GM12801 (cell line): Measurements from ENCODE around the gene C7orf57.

Source experiments
- TF ChIP-seq, protein P1 (sequence below): IDR thresholded peaks from one replicate; pipeline ENCODE4 v1.5.1; 2011; ENCODE audit warnings: control low read depth; ENCODE audit not compliant: insufficient read length; ENCODE audit errors: extremely low read depth

Gene C7orf57

DNA sequence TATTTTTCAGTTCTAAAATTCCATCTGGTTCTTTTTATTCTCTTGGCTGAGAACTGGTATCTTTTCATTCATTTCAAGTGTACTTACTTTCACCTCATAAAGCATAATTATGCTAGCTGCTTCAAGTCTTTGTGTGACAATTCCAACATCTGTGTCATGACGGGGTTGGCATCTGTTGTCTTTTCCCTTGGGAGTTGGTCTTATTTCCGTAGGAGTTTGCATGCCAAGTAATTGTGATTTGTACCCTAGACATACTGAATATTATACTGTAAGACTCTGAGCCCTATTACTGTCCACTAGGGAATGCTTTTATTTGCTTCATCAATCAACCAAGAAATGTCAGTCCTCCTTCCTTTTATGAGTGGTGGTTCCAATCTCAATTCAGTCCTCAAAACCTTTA lies 31.3 kb upstream of the C7orf57 start:
- TF ChIP-seq, protein P1, sequence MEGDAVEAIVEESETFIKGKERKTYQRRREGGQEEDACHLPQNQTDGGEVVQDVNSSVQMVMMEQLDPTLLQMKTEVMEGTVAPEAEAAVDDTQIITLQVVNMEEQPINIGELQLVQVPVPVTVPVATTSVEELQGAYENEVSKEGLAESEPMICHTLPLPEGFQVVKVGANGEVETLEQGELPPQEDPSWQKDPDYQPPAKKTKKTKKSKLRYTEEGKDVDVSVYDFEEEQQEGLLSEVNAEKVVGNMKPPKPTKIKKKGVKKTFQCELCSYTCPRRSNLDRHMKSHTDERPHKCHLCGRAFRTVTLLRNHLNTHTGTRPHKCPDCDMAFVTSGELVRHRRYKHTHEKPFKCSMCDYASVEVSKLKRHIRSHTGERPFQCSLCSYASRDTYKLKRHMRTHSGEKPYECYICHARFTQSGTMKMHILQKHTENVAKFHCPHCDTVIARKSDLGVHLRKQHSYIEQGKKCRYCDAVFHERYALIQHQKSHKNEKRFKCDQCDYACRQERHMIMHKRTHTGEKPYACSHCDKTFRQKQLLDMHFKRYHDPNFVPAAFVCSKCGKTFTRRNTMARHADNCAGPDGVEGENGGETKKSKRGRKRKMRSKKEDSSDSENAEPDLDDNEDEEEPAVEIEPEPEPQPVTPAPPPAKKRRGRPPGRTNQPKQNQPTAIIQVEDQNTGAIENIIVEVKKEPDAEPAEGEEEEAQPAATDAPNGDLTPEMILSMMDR = no peak

DNA sequence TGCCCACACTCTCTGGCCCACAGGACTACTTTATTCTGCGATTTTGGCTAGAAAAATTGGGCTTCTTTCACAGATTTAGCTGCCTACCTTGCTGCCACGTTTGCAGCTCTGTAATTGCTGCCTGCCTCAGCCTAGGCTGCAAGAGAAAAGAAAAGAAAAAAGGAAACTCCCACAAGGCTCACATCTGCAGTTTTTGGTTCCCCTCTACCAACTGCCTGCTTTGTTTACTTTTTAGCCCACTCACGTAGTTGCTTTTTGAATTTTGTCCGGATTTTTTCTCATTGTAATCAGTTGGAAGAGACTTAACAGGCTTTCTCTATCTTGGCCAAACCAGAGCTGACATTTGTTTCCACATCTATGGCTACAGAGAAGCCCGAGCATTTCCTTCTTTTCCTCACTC lies 30.7 kb upstream of the C7orf57 start:
- TF ChIP-seq, protein P1 = no peak

DNA sequence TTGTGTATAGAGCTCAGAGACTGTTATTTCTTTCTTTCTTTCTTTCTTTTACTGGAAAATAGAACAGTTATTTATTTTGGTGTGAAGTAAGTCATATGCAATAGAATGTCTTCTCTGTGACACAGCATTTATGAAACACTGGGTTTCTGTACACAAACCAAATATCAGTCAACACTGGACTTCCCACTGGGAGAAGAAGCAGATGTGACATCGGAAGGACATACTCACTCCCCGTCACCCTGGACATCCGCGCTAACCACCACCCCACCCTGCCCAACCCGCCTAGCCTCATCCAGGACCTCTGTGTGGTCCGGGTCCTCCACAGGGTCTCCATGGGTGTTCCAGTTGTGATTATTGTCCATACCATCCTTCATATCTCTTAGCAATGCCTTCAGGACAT lies 28.5 kb upstream of the C7orf57 start:
- TF ChIP-seq, protein P1 = no peak

GRCh38 chr7:48009257-48009656 lies 26.1 kb upstream of the C7orf57 start:
- TF ChIP-seq, protein P1 = no peak

DNA sequence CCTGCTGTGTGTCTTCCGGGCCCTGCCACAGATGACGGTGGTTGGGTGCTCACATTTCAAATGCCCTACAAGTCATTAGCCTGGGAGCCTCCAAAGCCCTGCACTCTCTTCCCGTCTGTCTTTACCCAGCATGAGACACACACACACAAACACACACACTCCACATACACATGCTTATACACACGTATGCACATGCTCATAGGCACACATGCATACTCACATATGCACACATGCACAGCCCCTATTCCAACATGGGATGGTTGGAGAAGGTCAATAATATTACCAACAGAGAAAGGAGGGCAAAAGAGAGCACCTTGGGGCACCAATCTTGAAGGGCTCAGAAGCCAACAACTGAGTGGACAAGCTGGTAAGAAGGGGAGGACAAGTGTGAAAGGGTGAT lies 25.4 kb upstream of the C7orf57 start:
- TF ChIP-seq, protein P1 = no peak

DNA sequence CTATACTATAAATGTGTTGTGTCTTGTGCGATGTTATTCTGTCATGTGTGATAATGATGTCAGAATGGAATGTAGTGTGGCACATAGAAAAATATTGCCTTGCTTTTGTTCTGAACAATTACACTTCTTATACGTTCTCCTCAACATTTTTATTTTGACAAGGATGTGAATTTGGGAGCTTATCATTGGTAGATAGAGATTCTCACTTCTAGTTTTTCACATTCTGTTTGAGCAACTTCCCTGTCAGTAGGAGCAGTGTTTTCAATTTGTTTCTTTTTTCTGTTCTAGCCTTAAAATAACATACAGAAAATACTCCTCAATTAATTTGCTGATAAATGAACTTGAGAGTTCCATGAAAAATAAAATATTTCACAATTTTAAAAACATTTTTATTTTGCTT lies 24.0 kb upstream of the C7orf57 start:
- TF ChIP-seq, protein P1 = no peak

DNA sequence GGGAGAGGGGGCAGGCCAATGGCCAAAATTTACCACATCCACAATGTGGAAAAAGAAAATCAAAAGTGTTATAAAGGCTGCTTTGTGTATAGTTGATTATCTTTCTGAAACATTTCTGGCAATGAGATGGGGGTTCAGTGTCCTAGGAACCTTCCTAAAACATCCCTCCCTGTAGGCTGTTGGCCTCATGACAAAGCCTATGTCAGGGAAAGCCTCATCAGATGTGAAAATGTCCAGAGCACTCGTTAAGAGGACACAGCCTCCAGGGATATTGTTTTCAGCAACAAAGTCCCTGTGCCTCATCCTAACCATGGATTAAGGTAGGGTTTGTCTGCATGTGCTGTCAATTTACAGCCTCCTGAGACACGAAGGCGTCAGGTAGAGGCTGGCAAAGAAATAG lies 23.4 kb upstream of the C7orf57 start:
- TF ChIP-seq, protein P1 = no peak

- TF ChIP-seq, protein P1 = no peak
These were observed 18.7 kb upstream of the C7orf57 start for GRCh38 chr7:48016641-48017040.
